Measurements from ENCODE around the gene PKD1L1. TPM values are rescaled to one million over a fixed set of nuclear protein-coding genes. Genes with fewer than 3 reads are reported as not detected.

PKD1L1 gene
- total RNA-seq, 1 experiment from 2014 or later, result not detected

DNA sequence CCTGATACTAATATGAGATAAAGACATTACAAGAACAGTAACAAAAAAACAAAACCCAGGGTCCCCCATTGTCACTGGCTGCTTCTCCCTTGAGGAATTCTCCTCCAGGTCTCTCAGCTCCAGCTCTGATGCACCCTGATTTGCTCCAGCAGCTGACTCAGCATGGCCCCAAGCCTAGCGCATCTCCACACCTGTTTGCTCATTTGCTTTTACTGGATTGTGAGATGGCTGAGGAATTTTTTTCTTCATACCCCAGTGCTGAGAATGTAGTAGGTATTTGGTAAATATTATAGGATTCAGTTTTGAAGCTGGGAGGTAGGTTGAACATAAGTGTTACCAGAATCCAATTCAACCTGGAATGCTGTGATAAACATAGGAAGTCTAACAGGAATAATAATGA is 171.9 kb downstream of the PKD1L1 start:
- H3K9me3 Mint-ChIP-seq (ENCODE audit: unreplicated experiment), result no peaks in the 10 kb centered on the region
- intact Hi-C loops (cut with micrococcal nuclease), result no loop called here
- CTCF ChIA-PET, result interaction anchor here (1.1 kb wide), 1 partner anchor 9 kb away, joined by 3 read pairs; no protein-coding TSS in a partner anchor
- BruUV-seq (replicated peaks), result no TSS peak
- H3K27ac Mint-ChIP-seq (ENCODE audit: low read depth, unreplicated experiment), result no peak overlapping the region
- DNase-seq (ENCODE audit: unreplicated experiment), result no peak
- H3K27me3 Mint-ChIP-seq (ENCODE audit: insufficient read depth, unreplicated experiment), result no peaks in the 10 kb centered on the region
- TF ChIP-seq, protein P1, sequence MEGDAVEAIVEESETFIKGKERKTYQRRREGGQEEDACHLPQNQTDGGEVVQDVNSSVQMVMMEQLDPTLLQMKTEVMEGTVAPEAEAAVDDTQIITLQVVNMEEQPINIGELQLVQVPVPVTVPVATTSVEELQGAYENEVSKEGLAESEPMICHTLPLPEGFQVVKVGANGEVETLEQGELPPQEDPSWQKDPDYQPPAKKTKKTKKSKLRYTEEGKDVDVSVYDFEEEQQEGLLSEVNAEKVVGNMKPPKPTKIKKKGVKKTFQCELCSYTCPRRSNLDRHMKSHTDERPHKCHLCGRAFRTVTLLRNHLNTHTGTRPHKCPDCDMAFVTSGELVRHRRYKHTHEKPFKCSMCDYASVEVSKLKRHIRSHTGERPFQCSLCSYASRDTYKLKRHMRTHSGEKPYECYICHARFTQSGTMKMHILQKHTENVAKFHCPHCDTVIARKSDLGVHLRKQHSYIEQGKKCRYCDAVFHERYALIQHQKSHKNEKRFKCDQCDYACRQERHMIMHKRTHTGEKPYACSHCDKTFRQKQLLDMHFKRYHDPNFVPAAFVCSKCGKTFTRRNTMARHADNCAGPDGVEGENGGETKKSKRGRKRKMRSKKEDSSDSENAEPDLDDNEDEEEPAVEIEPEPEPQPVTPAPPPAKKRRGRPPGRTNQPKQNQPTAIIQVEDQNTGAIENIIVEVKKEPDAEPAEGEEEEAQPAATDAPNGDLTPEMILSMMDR (IDR thresholded peaks at IDR 0.05; ENCODE audit: unreplicated experiment), result no peak
- peaks cover 18% of the 10 kb centered on the region for H3K4me1 Mint-ChIP-seq (ENCODE audit: insufficient read depth, unreplicated experiment)
- POLR2A ChIA-PET, result interaction anchor here (0.8 to 2.7 kb wide), 5 partner anchors 9 to 38 kb away, joined by 3 to 10 read pairs (median 3); no protein-coding TSS in a partner anchor
- no peak overlapping the region for H3K4me3 Mint-ChIP-seq (ENCODE audit: unreplicated experiment)
- H3K36me3 Mint-ChIP-seq (ENCODE audit: insufficient read depth, unreplicated experiment), result peaks cover 7% of the 10 kb centered on the region

DNA sequence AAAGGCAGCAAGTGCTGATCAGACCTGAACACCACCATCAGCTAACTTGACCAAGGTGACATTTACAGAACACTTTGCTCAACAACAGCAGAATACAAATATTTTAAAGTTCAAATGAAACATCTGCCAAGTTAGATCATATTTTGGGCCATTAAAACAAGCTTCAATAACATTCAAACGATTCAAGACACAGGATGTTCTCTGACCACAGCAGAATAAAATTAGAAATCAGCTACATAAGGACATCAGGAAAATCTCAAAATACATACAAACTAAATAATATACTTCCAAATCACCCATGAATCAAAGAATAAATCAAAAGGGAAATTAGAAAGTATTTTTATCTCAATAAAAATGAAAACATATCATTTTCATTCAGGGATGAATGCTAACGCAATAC is 173.0 kb downstream of the PKD1L1 start:
- CTCF ChIA-PET, result interaction anchor here (0.7 to 1.7 kb wide), 4 partner anchors 9 to 318 kb away, joined by 3 to 6 read pairs (median 3); no protein-coding TSS in a partner anchor
- TF ChIP-seq, protein P1 (IDR thresholded peaks at IDR 0.05; ENCODE audit: unreplicated experiment), result no peak
- H3K4me1 Mint-ChIP-seq (ENCODE audit: insufficient read depth, unreplicated experiment), result peaks cover 20% of the 10 kb centered on the region
- intact Hi-C loops (cut with micrococcal nuclease), result no loop called here
- no peak overlapping the region for H3K4me3 Mint-ChIP-seq (ENCODE audit: unreplicated experiment)
- H3K27ac Mint-ChIP-seq (ENCODE audit: low read depth, unreplicated experiment), result no peak overlapping the region
- H3K27me3 Mint-ChIP-seq (ENCODE audit: insufficient read depth, unreplicated experiment), result no peaks in the 10 kb centered on the region
- no peak for DNase-seq (ENCODE audit: unreplicated experiment)
- peaks cover 7% of the 10 kb centered on the region for H3K36me3 Mint-ChIP-seq (ENCODE audit: insufficient read depth, unreplicated experiment)
- no TSS peak for BruUV-seq (replicated peaks)
- POLR2A ChIA-PET, result interaction anchor here (0.6 to 3.3 kb wide), 6 partner anchors 8 to 54 kb away, joined by 3 to 14 read pairs (median 3); no protein-coding TSS in a partner anchor
- H3K9me3 Mint-ChIP-seq (ENCODE audit: unreplicated experiment), result no peaks in the 10 kb centered on the region

DNA sequence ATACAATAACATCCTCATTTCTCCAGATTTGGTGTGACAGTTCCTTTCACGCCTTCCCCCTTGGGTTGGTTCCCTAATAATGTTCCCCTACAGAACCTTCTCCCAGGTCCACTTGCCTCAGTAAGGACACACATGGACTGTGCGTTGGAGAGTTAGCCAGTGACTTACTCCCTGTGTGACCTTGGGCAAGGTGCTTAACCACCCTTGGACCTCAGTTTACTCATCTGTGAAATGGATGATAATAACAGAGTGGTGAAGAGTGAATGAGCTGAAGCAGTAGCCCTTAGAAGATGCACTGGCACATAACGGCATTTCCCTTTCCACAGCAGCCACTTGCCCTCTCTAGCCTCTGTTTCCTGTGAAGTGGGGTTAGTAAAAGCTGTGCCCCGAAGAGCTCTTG is 175.8 kb downstream of the PKD1L1 start:
- H3K27me3 Mint-ChIP-seq (ENCODE audit: insufficient read depth, unreplicated experiment), result no peaks in the 10 kb centered on the region
- intact Hi-C loops (cut with micrococcal nuclease), result no loop called here
- no peak for DNase-seq (ENCODE audit: unreplicated experiment)
- TF ChIP-seq, protein P1 (IDR thresholded peaks at IDR 0.05; ENCODE audit: unreplicated experiment), result no peak
- BruUV-seq (replicated peaks), result no TSS peak
- ChIA-PET CTCF (interaction anchor here (1.0 to 1.3 kb wide), 3 partner anchors 10 to 191 kb away, joined by 3 to 5 read pairs (median 4); no protein-coding TSS in a partner anchor), POLR2A (interaction anchor here (0.5 to 3.3 kb wide), 7 partner anchors 8 to 310 kb away, joined by 3 to 14 read pairs (median 8); no protein-coding TSS in a partner anchor)
- H3K36me3 Mint-ChIP-seq (ENCODE audit: insufficient read depth, unreplicated experiment), result no peaks in the 10 kb centered on the region
- H3K4me3 Mint-ChIP-seq (ENCODE audit: unreplicated experiment), result no peak overlapping the region
- H3K9me3 Mint-ChIP-seq (ENCODE audit: unreplicated experiment), result no peaks in the 10 kb centered on the region
- no peak overlapping the region for H3K27ac Mint-ChIP-seq (ENCODE audit: low read depth, unreplicated experiment)
- peaks cover 11% of the 10 kb centered on the region for H3K4me1 Mint-ChIP-seq (ENCODE audit: insufficient read depth, unreplicated experiment)

DNA sequence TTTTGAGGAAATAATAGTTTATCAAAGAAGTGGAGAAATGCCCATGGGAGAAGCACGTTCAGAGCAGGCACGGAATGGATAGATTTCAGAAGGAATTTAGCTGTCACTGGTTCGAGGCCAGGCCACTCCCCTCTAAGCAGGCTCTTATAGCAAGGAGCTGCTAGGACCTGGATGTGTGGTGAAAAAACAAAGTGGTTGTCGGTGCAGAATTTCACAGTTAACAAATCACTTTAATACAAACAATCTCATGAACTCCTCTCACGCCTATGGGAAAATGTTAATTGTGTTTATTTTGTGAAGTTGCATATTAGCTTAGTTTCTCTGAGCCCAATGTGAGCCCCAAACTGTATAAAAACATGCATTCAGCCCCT is 176.3 kb downstream of the PKD1L1 start:
- H3K27me3 Mint-ChIP-seq (ENCODE audit: insufficient read depth, unreplicated experiment), result no peaks in the 10 kb centered on the region
- H3K9me3 Mint-ChIP-seq (ENCODE audit: unreplicated experiment), result no peaks in the 10 kb centered on the region
- TF ChIP-seq, protein P1 (IDR thresholded peaks at IDR 0.05; ENCODE audit: unreplicated experiment), result no peak
- intact Hi-C loops (cut with micrococcal nuclease), result no loop called here
- no peak overlapping the region for H3K4me3 Mint-ChIP-seq (ENCODE audit: unreplicated experiment)
- no TSS peak for BruUV-seq (replicated peaks)
- H3K27ac Mint-ChIP-seq (ENCODE audit: low read depth, unreplicated experiment), result peak overlapping the region; percentile 74
- no peak for DNase-seq (ENCODE audit: unreplicated experiment)
- CTCF ChIA-PET, result interaction anchor here (0.6 to 1.3 kb wide), 5 partner anchors 13 to 191 kb away, joined by 3 to 5 read pairs (median 5); no protein-coding TSS in a partner anchor
- POLR2A ChIA-PET, result interaction anchor here (1.0 to 2.1 kb wide), 6 partner anchors 7 to 175 kb away, joined by 3 to 11 read pairs (median 6); no protein-coding TSS in a partner anchor
- peaks cover 11% of the 10 kb centered on the region for H3K4me1 Mint-ChIP-seq (ENCODE audit: insufficient read depth, unreplicated experiment)
- H3K36me3 Mint-ChIP-seq (ENCODE audit: insufficient read depth, unreplicated experiment), result no peaks in the 10 kb centered on the region

Data from MCF 10A (cell line).